Measurements from ENCODE around the gene EIF3L.
A peak's percentile ranks its signal among the peaks of the same experiment; 100 is the strongest.

Gene EIF3L

GRCh38 chr22:37812869-37813678 is 36.1 kb upstream of the EIF3L start:
- no peak for DNase-seq
- TF ChIP-seq CTCF (IDR thresholded peaks at IDR 0.05) = no peak
- Histone ChIP-seq H3K27me3 (no peaks in the 10 kb centered on the region), H3K36me3 (peaks cover 0 to 35% (median 0%) of the 10 kb centered on the region in 3 donors), H3K27ac (no peak overlapping the region), H3K9me3 (no peaks in the 10 kb centered on the region), H3K4me1 (peaks cover 0 to 19% (median 15%) of the 10 kb centered on the region in 4 donors), H3K4me3 (no peak overlapping the region)
- intact Hi-C loops (cut with DNase I; ENCODE audit: low total_unique reads) = no loop called here

- Histone ChIP-seq H3K4me1 (peaks cover 0 to 19% (median 16%) of the 10 kb centered on the region in 4 donors), H3K36me3 (peaks cover 0 to 35% (median 0%) of the 10 kb centered on the region in 3 donors), H3K27me3 (peaks cover 0 to 13% of the 10 kb centered on the region in 2 donors), H3K9me3 (no peaks in the 10 kb centered on the region), H3K4me3 (no peak overlapping the region), H3K27ac (no peak overlapping the region)
- TF ChIP-seq CTCF (IDR thresholded peaks at IDR 0.05) = no peak
- no peak for DNase-seq
- intact Hi-C loops (cut with DNase I; ENCODE audit: low total_unique reads) = loop anchor here (5.0 kb wide), 2 partner anchors 117 to 152 kb away; no protein-coding TSS in a partner anchor
Observed at GRCh38 chr22:37815593-37815992, 33.6 kb upstream of the EIF3L start.

- no peak for TF ChIP-seq CTCF (IDR thresholded peaks at IDR 0.05)
- Histone ChIP-seq H3K36me3 (peaks cover 0 to 35% (median 0%) of the 10 kb centered on the region in 3 donors), H3K4me1 (peaks cover 0 to 19% (median 16%) of the 10 kb centered on the region in 4 donors), H3K9me3 (no peaks in the 10 kb centered on the region), H3K27ac (no peak overlapping the region), H3K27me3 (peaks cover 0 to 18% of the 10 kb centered on the region in 2 donors), H3K4me3 (no peak overlapping the region)
- intact Hi-C loops (cut with DNase I; ENCODE audit: low total_unique reads) = loop anchor here (2.0 to 5.0 kb wide), 3 partner anchors 48 to 151 kb away; no protein-coding TSS in a partner anchor
- DNase-seq = no peak
Observed at GRCh38 chr22:37816543-37817180, 32.6 kb upstream of the EIF3L start.

GRCh38 chr22:37817705-37818408 is 31.4 kb upstream of the EIF3L start:
- H3K27ac ChIP-seq = peak overlapping the region in 1 of 2 donors; percentile 31
- intact Hi-C loops (cut with DNase I; ENCODE audit: low total_unique reads) = loop anchor here (2.0 to 5.0 kb wide), 3 partner anchors 47 to 149 kb away; no protein-coding TSS in a partner anchor

More at GRCh38 chr22:37817705-37818408, 31.4 kb upstream of the EIF3L start:
- peak overlapping the region; percentile 40 to 51 for H3K4me3 ChIP-seq
- no peaks in the 10 kb centered on the region for H3K9me3 ChIP-seq
- peaks cover 0 to 19% (median 16%) of the 10 kb centered on the region in 4 donors for H3K4me1 ChIP-seq
- H3K36me3 ChIP-seq = peaks cover 0 to 35% (median 0%) of the 10 kb centered on the region in 3 donors
- peaks cover 0 to 25% of the 10 kb centered on the region in 2 donors for H3K27me3 ChIP-seq
- peak; percentile 82 to 90 for DNase-seq
- TF ChIP-seq CTCF (IDR thresholded peaks at IDR 0.05) = peak; percentile 96 to 97
